ENCODE data around the gene VWA3B.

VWA3B gene

DNA sequence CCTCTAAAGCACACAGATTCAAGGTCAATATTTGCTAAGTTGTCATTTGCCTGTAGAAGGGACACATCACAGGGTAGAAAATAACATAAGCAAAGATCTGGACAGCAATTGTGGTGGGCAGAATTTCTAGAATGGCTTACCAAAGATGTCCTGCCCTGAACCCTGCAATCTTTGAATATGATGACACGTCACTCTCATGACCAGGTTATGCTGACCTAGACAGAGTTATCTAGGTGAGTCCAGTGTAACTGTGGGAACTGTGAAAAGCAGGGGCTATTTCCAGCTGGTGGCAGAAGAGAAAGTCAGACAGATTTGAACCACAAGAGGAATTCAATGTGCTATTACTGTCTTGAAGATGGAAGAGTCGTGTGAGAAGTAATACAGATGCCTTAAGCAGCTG lies 147.0 kb downstream of the VWA3B start:
- no peak overlapping the region for H3K27ac ChIP-seq
- TF ChIP-seq CTCF (IDR thresholded peaks at IDR 0.05) (no peak), ZFX (IDR thresholded peaks at IDR 0.05; ENCODE audit: borderline replicate concordance) (no peak)

- TF ChIP-seq ZFX (IDR thresholded peaks at IDR 0.05; ENCODE audit: borderline replicate concordance) (no peak), CTCF (IDR thresholded peaks at IDR 0.05) (no peak)
These were observed 147.8 kb downstream of the VWA3B start for GRCh38 chr2:98234776-98235175.

DNA sequence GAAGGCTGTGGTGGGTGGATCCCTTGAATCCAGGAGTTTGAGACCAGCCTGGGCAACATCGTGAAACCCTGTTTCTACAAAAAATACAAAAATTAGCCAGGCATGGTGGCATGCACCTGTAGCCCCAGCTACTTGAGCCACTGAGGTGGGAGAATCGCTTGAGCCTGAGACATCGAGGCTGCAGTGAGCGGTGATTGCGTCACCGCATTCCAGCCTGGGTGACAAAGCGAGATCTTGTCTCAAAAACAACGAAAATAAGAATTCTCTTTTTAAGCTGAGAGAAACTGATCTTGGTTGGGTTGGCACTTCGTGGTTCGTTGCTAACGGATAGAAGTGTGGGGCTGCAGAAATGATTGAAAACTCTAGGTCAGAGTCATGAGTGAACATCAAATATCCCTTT lies 150.0 kb downstream of the VWA3B start:
- TF ChIP-seq CTCF (IDR thresholded peaks at IDR 0.05) (no peak), ZFX (IDR thresholded peaks at IDR 0.05; ENCODE audit: borderline replicate concordance) (no peak)
- H3K27ac ChIP-seq: no peak overlapping the region

More at GRCh38 chr2:98234776-98235175, 147.8 kb downstream of the VWA3B start:
- no peak overlapping the region for H3K27ac ChIP-seq

DNA sequence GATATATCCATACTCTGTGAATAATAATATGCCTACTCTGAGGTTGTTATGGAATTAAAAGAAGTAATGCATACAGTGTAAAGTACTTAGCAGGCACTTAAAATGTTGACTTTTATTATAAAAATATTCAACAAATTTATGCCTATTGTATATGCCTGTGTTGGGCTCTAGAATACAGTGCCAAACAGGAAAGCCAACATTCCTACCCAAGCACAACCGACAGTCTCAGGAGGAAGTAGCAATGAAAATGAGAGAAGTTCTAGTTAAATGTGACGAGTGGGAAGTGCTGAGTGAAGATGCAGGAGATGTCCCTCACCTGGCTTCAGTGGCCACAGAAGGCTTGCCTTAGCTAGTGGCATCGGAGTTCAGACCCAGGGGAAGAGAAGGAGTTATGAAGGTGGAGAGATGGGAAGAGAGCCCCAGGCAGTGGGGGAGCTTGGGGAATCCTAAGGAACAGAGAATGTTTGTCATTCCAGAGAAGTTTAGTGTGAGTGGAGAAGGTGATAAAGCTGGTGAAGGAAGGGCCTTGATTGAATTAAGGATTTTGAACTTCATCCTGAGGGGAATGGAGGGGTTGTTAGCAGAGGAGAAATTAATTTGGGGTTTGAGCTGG lies 153.9 kb downstream of the VWA3B start:
- no peak overlapping the region for H3K27ac ChIP-seq
- TF ChIP-seq ZFX (IDR thresholded peaks at IDR 0.05; ENCODE audit: borderline replicate concordance): no peak
- TF ChIP-seq CTCF (IDR thresholded peaks at IDR 0.05): no peak

- no peak overlapping the region for H3K27ac ChIP-seq
These were observed 154.6 kb downstream of the VWA3B start for GRCh38 chr2:98241592-98241991.

DNA sequence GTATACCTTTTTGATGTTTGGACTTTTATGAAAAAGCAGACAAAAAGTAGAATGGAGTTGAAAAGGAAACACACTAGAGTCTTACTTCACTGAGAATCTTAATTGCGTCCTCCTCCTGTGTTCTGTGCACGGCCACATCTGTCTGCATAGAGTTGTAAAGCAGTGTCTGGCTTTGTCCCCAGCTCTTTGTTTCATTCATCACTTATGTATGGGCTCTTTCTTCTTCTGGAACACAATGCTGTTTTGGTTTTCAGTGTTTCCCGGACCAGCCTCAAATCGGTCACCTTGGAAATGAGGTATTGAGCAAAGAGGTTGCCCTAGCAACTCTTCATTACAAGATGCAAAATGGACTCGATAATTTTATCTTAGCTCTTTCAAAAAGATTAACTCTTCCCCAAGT lies 155.0 kb downstream of the VWA3B start:
- TF ChIP-seq ZFX (IDR thresholded peaks at IDR 0.05; ENCODE audit: borderline replicate concordance) (no peak), CTCF (IDR thresholded peaks at IDR 0.05) (no peak)
- no peak overlapping the region for H3K27ac ChIP-seq

More at GRCh38 chr2:98241592-98241991, 154.6 kb downstream of the VWA3B start:
- TF ChIP-seq CTCF (IDR thresholded peaks at IDR 0.05) (no peak), ZFX (IDR thresholded peaks at IDR 0.05; ENCODE audit: borderline replicate concordance) (no peak)

GRCh38 chr2:98245491-98245890 lies 158.5 kb downstream of the VWA3B start:
- no peak overlapping the region for H3K27ac ChIP-seq
- no peak for TF ChIP-seq CTCF (IDR thresholded peaks at IDR 0.05)
- TF ChIP-seq ZFX (IDR thresholded peaks at IDR 0.05; ENCODE audit: borderline replicate concordance): no peak
